Ecto neural progenitor cell (in vitro differentiated cells): ENCODE measurements around the gene LDLRAD3.

Experiments used
- DNase-seq: peaks from one replicate; pipeline ENCODE4 v3.0.0-alpha.2; 2018; ENCODE audit warnings: low spot score

LDLRAD3 gene

GRCh38 chr11:35962369-35963138 lies 18.7 kb downstream of the LDLRAD3 start:
- DNase-seq, result no peak

- no peak for DNase-seq
Observed at GRCh38 chr11:35963911-35964310, 20.0 kb downstream of the LDLRAD3 start.

DNA sequence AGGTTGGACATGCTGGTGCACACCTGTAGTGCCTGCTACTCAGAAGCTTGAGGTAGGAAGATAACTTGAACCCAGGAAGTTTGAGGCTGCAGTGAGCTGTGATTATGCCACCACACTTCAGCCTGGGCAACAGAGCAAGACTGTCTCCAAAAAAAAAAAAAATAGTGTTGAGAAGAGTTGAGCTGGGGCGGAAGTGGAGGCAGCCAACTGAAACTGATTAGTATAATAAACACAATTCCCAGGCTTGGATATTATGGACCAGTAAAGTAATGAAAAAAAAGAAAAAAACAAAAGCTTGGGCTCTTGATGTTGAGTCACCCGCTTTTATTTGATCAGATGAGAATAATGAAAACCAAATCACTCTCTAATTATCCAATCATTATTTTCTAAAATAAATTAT lies 21.0 kb downstream of the LDLRAD3 start:
- DNase-seq, result no peak

DNA sequence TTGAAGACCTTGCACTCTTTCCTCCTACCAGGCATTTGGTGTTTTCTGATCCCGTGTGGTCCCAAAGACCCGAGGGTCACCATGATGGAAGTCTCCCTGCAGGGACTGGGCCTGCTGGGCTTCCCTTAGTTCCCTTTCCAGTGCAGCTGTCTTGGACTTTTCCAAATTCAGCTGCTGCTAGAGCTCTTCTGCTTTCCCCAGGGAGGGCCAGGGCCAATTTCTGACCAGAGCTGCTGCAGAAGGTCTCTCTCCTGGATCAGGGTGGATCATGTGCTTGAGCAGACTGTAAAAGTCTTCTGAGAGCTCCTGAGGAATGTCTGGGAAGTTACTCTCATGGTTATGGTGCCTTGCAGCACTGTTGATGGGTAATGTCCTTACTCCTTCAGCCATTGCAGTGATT lies 23.2 kb downstream of the LDLRAD3 start:
- no peak for DNase-seq

DNA sequence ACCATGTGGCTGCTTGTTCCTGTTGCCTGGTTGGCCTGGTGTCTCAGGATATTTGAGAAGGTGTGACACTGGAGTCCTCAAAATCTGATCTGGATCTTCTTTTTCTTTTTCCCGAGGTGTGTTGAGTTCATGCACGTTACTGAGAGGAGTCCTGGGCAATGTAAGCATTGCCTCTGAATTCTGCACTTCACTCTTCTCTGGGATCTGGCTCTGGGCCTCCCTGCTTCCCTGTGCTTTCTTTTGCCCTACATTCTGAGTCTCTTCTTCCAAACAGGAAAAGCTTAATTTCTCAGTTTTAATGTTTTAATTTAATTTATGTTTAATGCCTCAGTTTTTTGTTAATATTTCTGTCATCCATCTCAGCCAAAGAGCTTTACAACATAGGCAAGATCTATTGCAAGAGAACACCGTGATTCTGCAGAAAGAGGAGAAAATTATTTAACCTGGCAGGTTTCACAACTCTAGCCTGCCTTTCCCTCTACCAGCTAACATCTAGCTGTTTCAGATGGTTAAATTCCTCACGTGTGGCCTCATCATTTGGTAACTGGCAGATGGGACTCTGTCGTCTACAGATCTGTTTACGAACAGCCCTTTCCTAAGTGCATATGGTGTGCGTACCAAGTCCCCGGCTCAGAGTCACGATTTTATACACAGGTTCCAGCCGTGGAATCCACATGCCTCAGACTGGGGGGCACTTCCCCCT lies 24.7 kb downstream of the LDLRAD3 start:
- DNase-seq, result no peak

DNA sequence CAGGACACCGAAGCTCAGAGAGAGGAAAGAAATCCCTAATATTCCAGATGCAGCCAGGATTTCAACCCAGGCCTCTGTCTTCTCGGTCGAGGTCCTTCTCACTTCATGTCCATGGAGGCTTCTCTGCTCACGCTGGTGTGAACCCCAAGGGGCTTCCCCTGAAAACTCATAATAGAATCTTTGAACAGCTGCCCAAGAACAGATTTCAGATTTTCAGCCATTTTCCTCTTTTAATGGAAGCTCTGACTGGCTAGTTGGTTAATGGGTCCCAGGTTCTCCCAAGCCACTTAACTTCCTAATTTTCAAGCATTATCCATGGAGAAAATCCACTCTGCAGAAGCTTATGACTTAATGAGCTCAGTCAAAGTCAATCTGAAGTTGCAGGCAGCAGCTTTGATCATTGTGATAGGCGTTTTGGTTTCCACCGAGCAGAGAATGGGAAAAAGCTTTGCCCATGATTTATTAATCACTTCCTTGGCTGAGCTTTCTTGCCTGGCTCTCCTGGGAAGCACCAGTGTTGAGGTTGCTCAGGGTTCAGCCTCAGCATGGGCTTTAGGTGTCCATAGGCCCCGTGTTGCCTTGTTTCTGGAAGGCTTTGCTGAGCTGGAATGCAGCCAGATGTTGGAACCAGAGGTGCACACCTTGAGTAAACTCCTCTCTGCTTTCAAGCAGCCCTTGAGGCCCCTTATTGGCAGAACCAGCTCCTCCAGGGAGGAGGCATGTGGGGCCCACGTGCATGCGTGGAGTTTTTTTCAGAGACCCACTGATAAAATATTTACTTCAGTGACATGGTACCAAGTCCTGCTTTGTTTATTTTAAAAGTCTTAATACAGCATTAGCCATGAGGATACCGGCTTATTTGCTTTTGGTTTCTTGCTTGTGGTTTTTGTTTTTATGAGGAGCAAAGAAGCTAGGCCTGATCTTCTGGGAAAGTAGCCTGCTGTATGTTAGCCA lies 25.5 kb downstream of the LDLRAD3 start:
- no peak for DNase-seq

GRCh38 chr11:35970445-35970844 lies 26.6 kb downstream of the LDLRAD3 start:
- no peak for DNase-seq

- DNase-seq, result no peak
Observed at GRCh38 chr11:35971841-35972422, 28.1 kb downstream of the LDLRAD3 start.

GRCh38 chr11:35974882-35975589 lies 31.2 kb downstream of the LDLRAD3 start:
- no peak for DNase-seq

DNA sequence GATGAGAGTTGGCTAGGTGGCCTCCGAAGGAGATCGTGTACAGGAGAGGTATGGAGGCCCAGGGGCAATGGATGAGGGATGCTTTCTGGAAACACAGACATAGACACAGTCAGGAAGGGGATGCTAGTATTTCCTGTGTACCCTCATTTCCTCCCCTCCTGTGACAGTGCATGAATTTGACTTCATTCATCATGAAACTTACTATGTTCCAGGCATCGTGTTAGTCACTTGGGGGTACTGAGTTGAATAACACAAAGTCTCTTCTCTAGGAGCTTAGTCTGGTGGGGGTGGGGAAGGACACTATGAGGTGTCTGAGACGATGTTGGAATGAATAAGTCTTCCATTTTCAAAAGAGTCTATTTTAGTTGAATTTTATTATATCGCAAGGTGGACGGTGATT lies 32.6 kb downstream of the LDLRAD3 start:
- DNase-seq, result no peak

- DNase-seq, result no peak
Observed at GRCh38 chr11:35978183-35978582, 34.3 kb downstream of the LDLRAD3 start.

DNA sequence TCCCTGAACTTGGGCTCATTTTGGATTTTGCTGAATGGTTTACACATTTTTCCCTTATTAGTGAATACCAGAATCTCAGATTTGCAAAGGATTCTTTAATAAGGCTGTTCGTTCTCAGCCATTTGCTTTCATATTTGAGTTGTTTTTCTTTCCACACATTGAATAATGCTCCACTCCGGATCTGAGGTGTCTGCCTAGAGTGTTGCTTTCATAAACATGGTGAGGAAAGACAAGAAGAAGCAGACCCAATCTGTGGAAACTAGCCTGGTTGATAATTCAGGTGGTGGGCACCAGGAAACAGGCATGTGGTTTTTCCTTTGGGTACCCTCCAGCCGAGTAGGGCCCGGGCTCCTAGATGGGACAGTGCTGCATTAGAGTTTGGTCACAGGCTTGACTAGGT lies 35.0 kb downstream of the LDLRAD3 start:
- no peak for DNase-seq

GRCh38 chr11:35980686-35981390 lies 37.0 kb downstream of the LDLRAD3 start:
- DNase-seq, result no peak

DNA sequence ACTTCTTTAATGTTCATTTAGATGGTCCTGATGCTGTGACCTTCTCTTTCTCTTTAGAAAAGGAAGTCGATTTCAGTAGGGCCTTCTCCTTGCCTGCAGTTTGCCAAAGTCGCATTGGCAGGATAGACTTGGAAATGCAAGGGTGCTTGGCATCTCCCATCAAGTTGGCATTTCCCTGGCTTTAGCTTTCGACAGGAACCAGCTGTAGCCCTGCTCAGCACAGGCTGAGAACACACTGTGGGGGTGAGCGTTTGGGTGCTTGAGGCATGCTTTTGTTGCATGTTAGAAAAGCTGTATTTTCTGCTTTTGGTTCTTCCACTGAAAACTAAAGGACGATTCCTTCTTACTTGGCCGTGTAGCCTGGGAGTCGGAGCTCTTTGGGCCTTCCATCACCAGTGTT lies 37.7 kb downstream of the LDLRAD3 start:
- no peak for DNase-seq

GRCh38 chr11:35982061-35982460 lies 38.2 kb downstream of the LDLRAD3 start:
- no peak for DNase-seq

DNA sequence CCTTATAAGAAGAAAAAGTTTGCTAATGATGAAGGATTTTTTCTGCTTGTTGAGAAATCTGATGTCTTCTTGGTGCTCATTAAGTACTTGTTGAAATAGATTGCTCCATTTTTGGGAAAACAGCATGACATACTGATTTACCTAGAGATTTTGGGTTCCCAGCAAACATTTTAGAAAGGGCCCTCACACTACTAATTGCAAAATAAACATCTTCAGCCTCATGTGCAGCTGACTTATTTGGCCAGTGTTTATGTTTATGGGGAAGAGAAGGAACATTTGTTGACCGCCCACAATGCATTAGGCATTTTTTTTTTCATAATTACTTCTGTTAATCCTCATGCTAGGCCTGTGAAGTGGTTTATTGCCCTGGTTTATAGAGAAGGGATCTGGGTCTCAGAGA lies 40.1 kb downstream of the LDLRAD3 start:
- DNase-seq, result no peak

DNA sequence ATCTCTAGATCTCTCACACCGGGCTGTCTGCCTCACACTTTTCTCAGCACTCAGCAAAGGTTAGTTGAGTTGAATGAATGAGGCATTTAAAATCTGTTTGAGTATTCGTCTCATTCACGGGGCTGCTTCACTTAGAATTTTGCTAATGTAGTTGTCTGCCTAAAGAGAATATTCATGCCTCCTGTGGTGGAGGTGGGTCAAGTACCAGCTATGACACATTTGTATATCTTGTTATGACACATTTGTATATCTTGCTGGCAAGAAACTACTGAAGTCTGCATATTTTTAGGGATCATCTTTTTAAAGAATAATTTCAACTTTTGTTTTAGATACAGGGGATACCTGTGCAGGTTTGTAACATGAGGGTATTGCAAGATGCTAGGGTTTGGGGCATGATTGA lies 43.1 kb downstream of the LDLRAD3 start:
- no peak for DNase-seq

GRCh38 chr11:35990170-35990569 lies 46.3 kb downstream of the LDLRAD3 start:
- no peak for DNase-seq

GRCh38 chr11:35990816-35991215 lies 47.0 kb downstream of the LDLRAD3 start:
- DNase-seq, result no peak

- DNase-seq, result no peak
Observed at GRCh38 chr11:35992548-35992947, 48.7 kb downstream of the LDLRAD3 start.

DNA sequence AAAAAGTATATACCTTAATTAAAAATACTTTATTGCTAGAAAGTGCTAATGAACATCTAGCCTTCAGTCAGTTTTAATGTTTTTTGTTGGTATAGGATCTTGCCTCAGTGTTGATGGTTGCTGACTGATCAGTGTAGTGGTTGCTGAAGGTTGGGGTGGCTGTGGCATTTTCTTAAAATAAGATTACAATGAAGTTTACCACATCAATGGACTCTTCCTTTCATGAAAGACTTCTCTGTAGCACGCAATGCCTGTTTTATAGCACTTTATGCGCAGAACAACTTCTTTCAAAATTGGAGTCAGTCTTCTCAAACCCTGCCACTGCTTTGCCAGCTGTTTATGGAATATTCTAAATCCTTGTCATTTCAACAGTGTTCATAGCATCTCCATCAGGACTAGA lies 50.6 kb downstream of the LDLRAD3 start:
- no peak for DNase-seq
